GM23338 (cell line): ENCODE measurements around the gene SNX3. TPM values are rescaled to one million over a fixed set of nuclear protein-coding genes. Genes with fewer than 3 reads are reported as not detected.

ENCODE experiments used
- ATAC-seq: fragments of 200-7000 bp; cut with Tn5 transposase; 3 replicates; pipeline ENCODE4 v1.9.1; 2020
- DNase-seq: peaks from one replicate; pipeline ENCODE4 v3.0.0-alpha.2; 2015; ENCODE audit warnings: low spot score
- H2AFZ ChIP-seq: fragments of 200-600 bp; sonication (generic); 2 replicates; pipeline ENCODE4 v1.8.0; 2016; ENCODE audit warnings: antibody characterized with exemption, mild to moderate bottlenecking, moderate library complexity
- H3F3A ChIP-seq: fragments of 200-600 bp; sonication (generic); replicated peaks from 2 replicates; pipeline ENCODE4 v1.8.0; 2017; ENCODE audit warnings: antibody characterized with exemption, mixed run types, low read depth
- H3K27ac ChIP-seq: fragments of 200-600 bp; sonication (generic); 2 replicates; pipeline ENCODE4 v1.6.1; 2016; ENCODE audit warnings: low read depth
- H3K27me3 ChIP-seq: fragments of 200-600 bp; sonication (generic); 2 replicates; pipeline ENCODE4 v1.8.0; 2016; ENCODE audit warnings: mild to moderate bottlenecking, mixed run types, moderate library complexity; ENCODE audit not compliant: insufficient read depth
- H3K36me3 ChIP-seq: fragments of 200-600 bp; sonication (generic); 2 replicates; pipeline ENCODE4 v1.8.0; 2016; ENCODE audit warnings: mild to moderate bottlenecking; ENCODE audit not compliant: insufficient read depth
- H3K4me1 ChIP-seq: fragments of 200-600 bp; sonication (generic); 2 replicates; pipeline ENCODE4 v1.8.0; 2016; ENCODE audit warnings: mild to moderate bottlenecking, moderate library complexity; ENCODE audit not compliant: insufficient read depth
- H3K4me2 ChIP-seq: fragments of 200-600 bp; sonication (generic); 2 replicates; pipeline ENCODE4 v1.7.1; 2017; ENCODE audit warnings: mixed run types
- H3K4me3 ChIP-seq: fragments of 200-600 bp; sonication (generic); 2 replicates; pipeline ENCODE4 v1.6.1; 2016; ENCODE audit warnings: mixed run types
- H3K79me2 ChIP-seq: fragments of 200-600 bp; sonication (generic); replicated peaks from 2 replicates; pipeline ENCODE4 v1.8.0; 2017; ENCODE audit warnings: mild to moderate bottlenecking; ENCODE audit not compliant: insufficient read depth
- H3K9me2 ChIP-seq: fragments of 200-600 bp; sonication (generic); 2 replicates; pipeline ENCODE4 v1.8.0; 2017; ENCODE audit not compliant: insufficient read depth
- H4K20me1 ChIP-seq: fragments of 200-600 bp; sonication (generic); replicated peaks from 2 replicates; pipeline ENCODE4 v1.8.0; 2017; ENCODE audit warnings: mild to moderate bottlenecking; ENCODE audit not compliant: insufficient read depth
- H3K27ac Mint-ChIP-seq: 2 replicates; pipeline ENCODE4 v1.8.0; 2020; ENCODE audit warnings: inconsistent platforms, mild to moderate bottlenecking, moderate library complexity, mixed read lengths
- H3K27me3 Mint-ChIP-seq: 3 replicates; pipeline ENCODE4 v1.8.0; 2022; ENCODE audit warnings: low read depth, mild to moderate bottlenecking, moderate library complexity, mixed read lengths, inconsistent platforms; ENCODE audit not compliant: insufficient read depth, poor library complexity
- H3K36me3 Mint-ChIP-seq: 3 replicates; pipeline ENCODE4 v1.8.0; 2021; ENCODE audit warnings: low read depth, mild to moderate bottlenecking, inconsistent platforms, moderate library complexity, mixed read lengths
- H3K4me1 Mint-ChIP-seq: 3 replicates; pipeline ENCODE4 v1.8.0; 2020; ENCODE audit warnings: mild to moderate bottlenecking, inconsistent platforms, mixed read lengths
- H3K4me3 Mint-ChIP-seq: 3 replicates; pipeline ENCODE4 v1.8.0; 2021; ENCODE audit warnings: moderate library complexity, mild to moderate bottlenecking, inconsistent platforms, mixed read lengths
- H3K9me3 Mint-ChIP-seq: 3 replicates; pipeline ENCODE4 v1.8.0; 2020; ENCODE audit warnings: moderate library complexity, mild to moderate bottlenecking, inconsistent platforms, mixed read lengths
- EZH2 ChIP-seq: fragments of 200-600 bp; sonication (generic); IDR thresholded peaks from one replicate; pipeline ENCODE4 v1.8.0; 2017; ENCODE audit warnings: antibody characterized with exemption, mild to moderate bottlenecking, low read depth; ENCODE audit not compliant: unreplicated experiment
- NANOG ChIP-seq: IDR thresholded peaks from 2 replicates; pipeline ENCODE4 v1.6.1; 2016; ENCODE audit warnings: antibody characterized with exemption, borderline replicate concordance
- POLR2AphosphoS5 ChIP-seq: IDR thresholded peaks from 2 replicates; pipeline ENCODE4 v1.6.1; 2016; ENCODE audit warnings: antibody characterized with exemption, low read depth
- STAT1 ChIP-seq: IDR thresholded peaks from one replicate; pipeline ENCODE4 v1.6.1; 2016; ENCODE audit warnings: antibody characterized with exemption; ENCODE audit not compliant: unreplicated experiment
- ZNF331 ChIP-seq: fragments of 250-450 bp; sonication (Bioruptor Pico); IDR thresholded peaks from 2 replicates; pipeline ENCODE4 v1.5.0; 2020; ENCODE audit warnings: low read depth, mild to moderate bottlenecking, moderate library complexity
- polyA plus RNA-seq: library from polyadenylated mRNA; unstranded; fragments of >200 nt; fragmentation: Nextera tagmentation; extraction: Ambion mirVana; gene quantifications from 2 replicates; pipeline ENCODE4 v1.2.1, GENCODE V29; 2016
- total RNA-seq: library from RNA; depleted of rRNA; stranded (reverse); fragments of >200 nt; shearing (Covaris generic); gene quantifications from 2 replicates; pipeline ENCODE4 v1.2.3, GENCODE V29; 2014
- TF ChIP-seq, protein P1 (sequence below), 2 experiments: fragments of 200-600 bp in 1 of 2; sonication (generic) in 1 of 2; conservative IDR thresholded peaks; 2 replicates each; pipeline versions ENCODE4 v1.5.1 to v1.6.1; 2016 to 2017; ENCODE audit warnings: antibody characterized with exemption in 2 of 2, low read depth in 2 of 2, mild to moderate bottlenecking in 2 of 2, moderate library complexity in 1 of 2
- TF ChIP-seq, protein P2 (sequence below): IDR thresholded peaks from one replicate; pipeline ENCODE4 v1.6.1; 2018; ENCODE audit warnings: antibody characterized with exemption; ENCODE audit not compliant: unreplicated experiment

The SNX3 gene
- total and polyA plus RNA-seq, 2 experiments from 2014 or later, result 87.2 to 123 TPM

DNA sequence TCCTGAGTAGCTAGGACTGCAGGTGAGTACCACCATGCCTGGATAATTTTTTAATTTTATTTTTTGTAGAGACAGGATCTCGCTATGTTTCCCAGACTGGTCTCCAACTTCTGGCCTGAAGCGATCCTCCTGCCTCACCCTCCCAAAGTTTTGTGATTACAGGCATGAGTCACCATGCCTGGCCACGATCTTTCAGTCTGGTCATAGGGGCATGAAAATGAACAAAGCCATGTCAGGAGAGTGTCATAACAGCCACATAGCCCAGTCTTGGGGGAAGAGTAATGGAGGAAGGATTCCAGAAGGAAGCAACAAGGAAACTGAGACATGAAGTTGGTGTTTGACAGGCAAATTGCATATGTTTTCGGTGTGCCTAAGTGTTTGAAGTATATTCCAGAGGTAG is 17.0 kb upstream of the SNX3 start (continued):
- TF ChIP-seq, protein P1, sequence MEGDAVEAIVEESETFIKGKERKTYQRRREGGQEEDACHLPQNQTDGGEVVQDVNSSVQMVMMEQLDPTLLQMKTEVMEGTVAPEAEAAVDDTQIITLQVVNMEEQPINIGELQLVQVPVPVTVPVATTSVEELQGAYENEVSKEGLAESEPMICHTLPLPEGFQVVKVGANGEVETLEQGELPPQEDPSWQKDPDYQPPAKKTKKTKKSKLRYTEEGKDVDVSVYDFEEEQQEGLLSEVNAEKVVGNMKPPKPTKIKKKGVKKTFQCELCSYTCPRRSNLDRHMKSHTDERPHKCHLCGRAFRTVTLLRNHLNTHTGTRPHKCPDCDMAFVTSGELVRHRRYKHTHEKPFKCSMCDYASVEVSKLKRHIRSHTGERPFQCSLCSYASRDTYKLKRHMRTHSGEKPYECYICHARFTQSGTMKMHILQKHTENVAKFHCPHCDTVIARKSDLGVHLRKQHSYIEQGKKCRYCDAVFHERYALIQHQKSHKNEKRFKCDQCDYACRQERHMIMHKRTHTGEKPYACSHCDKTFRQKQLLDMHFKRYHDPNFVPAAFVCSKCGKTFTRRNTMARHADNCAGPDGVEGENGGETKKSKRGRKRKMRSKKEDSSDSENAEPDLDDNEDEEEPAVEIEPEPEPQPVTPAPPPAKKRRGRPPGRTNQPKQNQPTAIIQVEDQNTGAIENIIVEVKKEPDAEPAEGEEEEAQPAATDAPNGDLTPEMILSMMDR (conservative IDR thresholded peaks at IDR 0.05; ENCODE audit: low read depth in 2 of 2), result no peak
- TF ChIP-seq POLR2AphosphoS5, result no peak
- no peak for TF ChIP-seq ZNF331 (CRISPR knock-in tag)

DNA sequence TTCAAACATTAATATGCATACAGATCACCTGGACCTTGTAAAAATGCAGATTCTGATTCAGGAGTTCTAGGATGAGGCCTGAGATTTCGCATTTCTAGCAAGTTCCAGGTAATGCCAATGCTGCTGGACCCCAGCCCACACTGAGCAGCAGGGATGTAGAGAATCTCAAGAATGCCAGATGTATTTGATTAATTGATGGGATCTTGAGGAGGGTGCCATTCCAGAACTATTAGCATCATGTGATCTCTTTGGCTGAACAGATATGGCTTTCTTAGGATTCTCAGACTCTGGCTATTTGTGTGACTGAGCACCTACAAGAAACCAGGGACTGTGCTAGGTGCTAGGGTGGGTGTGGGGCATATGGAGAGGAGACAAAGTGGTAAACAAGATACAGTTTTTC is 16.5 kb upstream of the SNX3 start:
- Histone ChIP-seq H3F3A (no peaks in the 10 kb centered on the region), H3K4me1 (peaks cover 17% of the 10 kb centered on the region), H3K27me3 (no peaks in the 10 kb centered on the region), H3K4me2 (no peak overlapping the region), H3K27ac (no peak overlapping the region), H3K9me2 (no peaks in the 10 kb centered on the region), H3K4me3 (no peak overlapping the region), H2AFZ (no peak overlapping the region), H4K20me1 (no peaks in the 10 kb centered on the region), H3K36me3 (no peaks in the 10 kb centered on the region), H3K79me2 (no peaks in the 10 kb centered on the region)
- Mint-ChIP-seq H3K4me1 (peaks cover 12% of the 10 kb centered on the region; the same call in 2 of the 3 replicates), H3K27ac (no peak overlapping the region), H3K4me3 (no peak overlapping the region), H3K36me3 (no peaks in the 10 kb centered on the region), H3K27me3 (no peaks in the 10 kb centered on the region), H3K9me3 (no peaks in the 10 kb centered on the region)
- TF ChIP-seq POLR2AphosphoS5 (no peak), NANOG (no peak)
- TF ChIP-seq, protein P2, sequence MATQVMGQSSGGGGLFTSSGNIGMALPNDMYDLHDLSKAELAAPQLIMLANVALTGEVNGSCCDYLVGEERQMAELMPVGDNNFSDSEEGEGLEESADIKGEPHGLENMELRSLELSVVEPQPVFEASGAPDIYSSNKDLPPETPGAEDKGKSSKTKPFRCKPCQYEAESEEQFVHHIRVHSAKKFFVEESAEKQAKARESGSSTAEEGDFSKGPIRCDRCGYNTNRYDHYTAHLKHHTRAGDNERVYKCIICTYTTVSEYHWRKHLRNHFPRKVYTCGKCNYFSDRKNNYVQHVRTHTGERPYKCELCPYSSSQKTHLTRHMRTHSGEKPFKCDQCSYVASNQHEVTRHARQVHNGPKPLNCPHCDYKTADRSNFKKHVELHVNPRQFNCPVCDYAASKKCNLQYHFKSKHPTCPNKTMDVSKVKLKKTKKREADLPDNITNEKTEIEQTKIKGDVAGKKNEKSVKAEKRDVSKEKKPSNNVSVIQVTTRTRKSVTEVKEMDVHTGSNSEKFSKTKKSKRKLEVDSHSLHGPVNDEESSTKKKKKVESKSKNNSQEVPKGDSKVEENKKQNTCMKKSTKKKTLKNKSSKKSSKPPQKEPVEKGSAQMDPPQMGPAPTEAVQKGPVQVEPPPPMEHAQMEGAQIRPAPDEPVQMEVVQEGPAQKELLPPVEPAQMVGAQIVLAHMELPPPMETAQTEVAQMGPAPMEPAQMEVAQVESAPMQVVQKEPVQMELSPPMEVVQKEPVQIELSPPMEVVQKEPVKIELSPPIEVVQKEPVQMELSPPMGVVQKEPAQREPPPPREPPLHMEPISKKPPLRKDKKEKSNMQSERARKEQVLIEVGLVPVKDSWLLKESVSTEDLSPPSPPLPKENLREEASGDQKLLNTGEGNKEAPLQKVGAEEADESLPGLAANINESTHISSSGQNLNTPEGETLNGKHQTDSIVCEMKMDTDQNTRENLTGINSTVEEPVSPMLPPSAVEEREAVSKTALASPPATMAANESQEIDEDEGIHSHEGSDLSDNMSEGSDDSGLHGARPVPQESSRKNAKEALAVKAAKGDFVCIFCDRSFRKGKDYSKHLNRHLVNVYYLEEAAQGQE, result no peak
- ATAC-seq (no peak), DNase-seq (no peak)

DNA sequence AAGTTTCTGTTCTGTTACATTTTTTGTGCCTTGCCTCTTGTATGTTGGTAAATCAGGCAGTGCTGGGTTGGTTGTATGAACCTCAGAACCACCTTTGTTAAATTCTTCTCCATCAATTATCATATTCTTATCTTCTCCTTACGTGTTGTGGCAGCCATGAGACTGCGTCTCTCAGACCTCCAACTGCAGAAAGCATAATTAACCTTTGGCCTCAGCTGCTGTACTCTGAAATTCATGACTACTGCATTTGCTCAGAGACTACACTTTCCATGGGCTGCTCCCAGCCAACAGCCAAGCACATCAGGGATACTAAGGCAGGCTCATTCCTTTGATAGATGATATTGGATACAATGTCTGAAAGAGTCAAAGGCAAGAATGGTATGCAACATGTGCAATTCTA is 15.1 kb upstream of the SNX3 start:
- H3K36me3 ChIP-seq, result no peaks in the 10 kb centered on the region
- no peak overlapping the region for H3K27ac Mint-ChIP-seq
- no peaks in the 10 kb centered on the region for H3K36me3 Mint-ChIP-seq
- H3K4me3 Mint-ChIP-seq, result no peak overlapping the region
- H3K9me3 Mint-ChIP-seq, result no peaks in the 10 kb centered on the region; the same call in 2 of the 3 replicates
- H3F3A ChIP-seq, result no peaks in the 10 kb centered on the region
- no peak for ATAC-seq
- DNase-seq, result no peak
- no peaks in the 10 kb centered on the region for H3K27me3 ChIP-seq
- H2AFZ ChIP-seq, result no peak overlapping the region
- H3K27me3 Mint-ChIP-seq, result no peaks in the 10 kb centered on the region
- H3K4me3 ChIP-seq, result no peak overlapping the region
- H3K4me1 Mint-ChIP-seq, result peaks cover 12% of the 10 kb centered on the region; the same call in 2 of the 3 replicates
- H3K79me2 ChIP-seq, result no peaks in the 10 kb centered on the region
- peaks cover 17% of the 10 kb centered on the region for H3K4me1 ChIP-seq
- H3K4me2 ChIP-seq, result no peak overlapping the region
- no peaks in the 10 kb centered on the region for H3K9me2 ChIP-seq
- H3K27ac ChIP-seq, result no peak overlapping the region
- no peaks in the 10 kb centered on the region for H4K20me1 ChIP-seq
- TF ChIP-seq, protein P1 (conservative IDR thresholded peaks at IDR 0.05; ENCODE audit: low read depth in 2 of 2), result no peak
- TF ChIP-seq EZH2 (no peak), POLR2AphosphoS5 (no peak), STAT1 (no peak), NANOG (no peak)
- TF ChIP-seq, protein P2, result no peak
